Measurements from ENCODE around the gene AIG1. TPM values are rescaled to one million over a fixed set of nuclear protein-coding genes. Genes with fewer than 3 reads are reported as not detected.

AIG1 gene
- total and polyA plus RNA-seq, 7 experiments from 2014 or later = 6.8 to 21.8 (median 10.5) TPM

DNA sequence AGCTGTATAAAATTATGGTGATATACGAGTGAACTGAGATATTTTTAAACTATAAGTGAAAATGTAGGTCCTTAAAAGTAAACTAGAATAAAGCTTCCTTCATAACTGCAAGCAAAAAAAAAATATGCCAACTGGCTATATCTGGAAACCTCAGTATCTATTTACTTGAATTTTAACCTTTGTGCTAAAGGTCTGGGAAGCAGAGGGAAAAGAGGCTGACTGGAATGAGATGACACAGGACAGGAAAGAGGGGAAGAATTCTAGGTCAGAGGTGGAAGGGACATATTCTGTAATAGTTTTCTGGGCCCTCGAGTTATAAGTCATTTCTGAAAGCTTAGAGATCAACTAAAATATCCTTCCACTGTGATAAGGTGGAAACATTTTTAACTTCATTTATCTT lies 46.8 kb downstream of the AIG1 start:
- ATAC-seq = no peak
- no peak overlapping the region for H3K27ac Mint-ChIP-seq

DNA sequence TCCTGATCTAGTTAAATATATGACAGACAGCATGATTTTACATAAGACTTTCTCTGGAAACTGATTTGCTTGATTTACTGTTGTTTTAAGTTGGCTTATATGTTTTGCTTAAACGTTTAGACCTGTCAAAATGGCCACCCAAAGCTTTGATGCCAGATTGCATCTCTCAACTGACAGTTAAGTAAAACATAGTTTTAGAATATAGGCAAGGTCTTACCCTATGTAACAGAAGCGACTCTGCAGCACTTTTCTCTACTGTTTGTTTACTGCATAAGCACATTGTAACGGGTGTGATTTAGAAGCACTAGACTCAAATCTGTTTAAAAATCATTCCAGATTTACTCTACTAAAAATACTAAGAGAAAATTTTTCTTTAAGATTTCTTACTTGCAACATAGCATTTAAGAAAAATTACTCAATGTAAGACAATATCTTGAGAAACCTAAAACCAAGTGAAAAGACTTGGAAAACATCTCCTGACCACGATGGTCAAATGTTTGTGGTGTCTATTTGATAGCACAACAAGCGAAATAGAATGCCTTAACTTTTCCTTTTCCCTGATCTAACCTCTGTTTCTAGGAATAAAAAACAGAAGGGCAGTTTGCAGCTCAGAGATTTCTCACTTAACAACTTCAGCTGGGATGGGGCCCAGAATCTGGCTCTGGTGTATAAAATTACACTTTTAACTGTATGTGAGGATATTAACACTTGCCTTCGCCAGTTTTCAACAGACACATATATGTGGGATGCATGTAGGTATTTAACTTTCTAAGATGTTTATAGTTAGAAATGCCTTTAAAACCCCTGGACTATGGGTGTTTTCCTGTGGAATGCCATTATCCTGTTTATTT lies 47.4 kb downstream of the AIG1 start:
- H3K9me3 Mint-ChIP-seq = peaks cover 0 to 2% (median 0%) of the 10 kb centered on the region in 11 donors
- CTCF ChIA-PET = no interaction called here
- intact Hi-C loops (cut with micrococcal nuclease) = no loop called here
- no peaks in the 10 kb centered on the region for H3K27me3 ChIP-seq (ENCODE audit: control insufficient read depth in 2 of 2, insufficient read depth in 2 of 2, low read length in 2 of 2)
- H3K27ac ChIP-seq (ENCODE audit: low read depth, low read length) = no peak overlapping the region
- no peaks in the 10 kb centered on the region for H3K4me1 ChIP-seq (ENCODE audit: control insufficient read depth in 2 of 2, insufficient read depth in 2 of 2, low read length in 2 of 2)
- POLR2A ChIA-PET = interaction anchor here (0.5 kb wide), 1 partner anchor 16 kb away, joined by 5 read pairs; no protein-coding TSS in a partner anchor
- peaks cover 0 to 8% (median 0%) of the 10 kb centered on the region in 7 donors for H3K4me1 Mint-ChIP-seq
- H3K9me3 ChIP-seq (ENCODE audit: control insufficient read depth in 2 of 3, low read length in 3 of 3) = no peaks in the 10 kb centered on the region
- DNase-seq = no peak
- peaks cover 1 to 27% (median 8%) of the 10 kb centered on the region in 5 donors for H3K36me3 Mint-ChIP-seq
- no peak for ATAC-seq
- no peaks in the 10 kb centered on the region for H3K27me3 Mint-ChIP-seq
- H3K4me3 ChIP-seq (ENCODE audit: low read length) = no peak overlapping the region
- H3K36me3 ChIP-seq (ENCODE audit: control insufficient read depth in 2 of 3, insufficient read depth in 3 of 3, low read length in 3 of 3) = no peaks in the 10 kb centered on the region
- H3K27ac Mint-ChIP-seq = no peak overlapping the region
- no peak overlapping the region for H3K4me3 Mint-ChIP-seq

More for the DNA sequence above, 46.8 kb downstream of the AIG1 start:
- no peaks in the 10 kb centered on the region for H3K9me3 ChIP-seq (ENCODE audit: control insufficient read depth in 2 of 3, low read length in 3 of 3)
- no peak overlapping the region for H3K27ac ChIP-seq (ENCODE audit: low read depth, low read length)
- peaks cover 1 to 27% (median 8%) of the 10 kb centered on the region in 5 donors for H3K36me3 Mint-ChIP-seq
- H3K4me3 Mint-ChIP-seq = no peak overlapping the region
- H3K4me1 Mint-ChIP-seq = peaks cover 0 to 8% (median 0%) of the 10 kb centered on the region in 7 donors
- no peak overlapping the region for H3K4me3 ChIP-seq (ENCODE audit: low read length)
- ChIA-PET POLR2A (no interaction called here), CTCF (no interaction called here)
- no peak for DNase-seq
- no peaks in the 10 kb centered on the region for H3K36me3 ChIP-seq (ENCODE audit: control insufficient read depth in 2 of 3, insufficient read depth in 3 of 3, low read length in 3 of 3)
- H3K4me1 ChIP-seq (ENCODE audit: control insufficient read depth in 2 of 2, insufficient read depth in 2 of 2, low read length in 2 of 2) = no peaks in the 10 kb centered on the region
- intact Hi-C loops (cut with micrococcal nuclease) = no loop called here
- H3K9me3 Mint-ChIP-seq = peaks cover 0 to 2% (median 0%) of the 10 kb centered on the region in 11 donors
- H3K27me3 ChIP-seq (ENCODE audit: control insufficient read depth in 2 of 2, insufficient read depth in 2 of 2, low read length in 2 of 2) = no peaks in the 10 kb centered on the region
- H3K27me3 Mint-ChIP-seq = no peaks in the 10 kb centered on the region

DNA sequence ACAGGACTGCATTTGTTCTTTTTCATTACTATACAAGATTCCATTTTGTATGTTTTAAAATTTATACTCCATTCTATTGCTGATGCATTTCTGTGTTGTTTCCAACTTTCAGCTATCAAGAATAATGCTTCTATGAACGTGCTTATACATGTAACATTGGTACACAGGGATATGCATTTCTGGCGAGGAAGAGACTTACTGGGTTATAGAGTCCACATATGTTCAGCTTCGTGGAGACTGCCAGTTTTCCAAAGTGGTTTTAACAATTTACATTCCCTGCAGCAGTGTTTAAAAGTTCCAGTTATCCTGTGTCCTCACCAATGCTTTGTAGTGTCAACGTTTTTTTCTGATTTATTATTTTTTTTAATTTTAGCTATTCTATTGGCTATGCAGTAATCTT lies 48.5 kb downstream of the AIG1 start:
- Mint-ChIP-seq H3K4me1 (peaks cover 0 to 8% (median 0%) of the 10 kb centered on the region in 7 donors), H3K36me3 (peaks cover 1 to 22% (median 8%) of the 10 kb centered on the region in 5 donors), H3K4me3 (no peak overlapping the region), H3K9me3 (no peaks in the 10 kb centered on the region), H3K27me3 (no peaks in the 10 kb centered on the region), H3K27ac (no peak overlapping the region)
- DNase-seq = no peak
- no peaks in the 10 kb centered on the region for H3K27me3 ChIP-seq (ENCODE audit: control insufficient read depth in 2 of 2, insufficient read depth in 2 of 2, low read length in 2 of 2)
- no peak for ATAC-seq
- no peak overlapping the region for H3K4me3 ChIP-seq (ENCODE audit: low read length)
- intact Hi-C loops (cut with micrococcal nuclease) = no loop called here
- no peak overlapping the region for H3K27ac ChIP-seq (ENCODE audit: low read depth, low read length)
- H3K9me3 ChIP-seq (ENCODE audit: control insufficient read depth in 2 of 3, low read length in 3 of 3) = no peaks in the 10 kb centered on the region
- no peaks in the 10 kb centered on the region for H3K4me1 ChIP-seq (ENCODE audit: control insufficient read depth in 2 of 2, insufficient read depth in 2 of 2, low read length in 2 of 2)
- ChIA-PET CTCF (no interaction called here), POLR2A (interaction anchor here (2.5 kb wide), 1 partner anchor 10 kb away, joined by 9 read pairs; no protein-coding TSS in a partner anchor)
- no peaks in the 10 kb centered on the region for H3K36me3 ChIP-seq (ENCODE audit: control insufficient read depth in 2 of 3, insufficient read depth in 3 of 3, low read length in 3 of 3)

DNA sequence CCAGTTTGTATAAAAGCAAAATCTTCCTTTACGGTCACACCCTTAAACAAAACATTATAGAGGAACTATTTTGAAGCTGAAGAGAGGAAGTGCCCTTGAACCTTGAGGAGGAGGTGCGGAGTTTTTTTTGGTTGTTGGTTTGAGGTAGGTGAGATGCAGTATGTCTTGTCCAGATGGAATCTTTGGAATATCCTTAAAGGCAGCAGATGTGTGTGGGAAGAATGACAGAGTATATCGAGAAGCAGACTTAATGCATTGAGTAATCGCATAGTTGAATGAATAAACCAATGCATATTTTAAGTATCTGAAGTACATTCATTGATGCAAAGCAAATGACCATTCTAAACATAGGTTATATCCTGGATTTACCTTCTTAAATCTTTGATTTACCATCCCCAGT lies 49.9 kb downstream of the AIG1 start:
- ATAC-seq (no peak), DNase-seq (no peak)
- Histone ChIP-seq H3K4me1 (ENCODE audit: control insufficient read depth in 2 of 2, insufficient read depth in 2 of 2, low read length in 2 of 2) (no peaks in the 10 kb centered on the region), H3K4me3 (ENCODE audit: low read length) (no peak overlapping the region), H3K9me3 (ENCODE audit: control insufficient read depth in 2 of 3, low read length in 3 of 3) (no peaks in the 10 kb centered on the region), H3K36me3 (ENCODE audit: control insufficient read depth in 2 of 3, insufficient read depth in 3 of 3, low read length in 3 of 3) (no peaks in the 10 kb centered on the region), H3K27ac (ENCODE audit: low read depth, low read length) (no peak overlapping the region), H3K27me3 (ENCODE audit: control insufficient read depth in 2 of 2, insufficient read depth in 2 of 2, low read length in 2 of 2) (no peaks in the 10 kb centered on the region)
- no peak overlapping the region for H3K4me3 Mint-ChIP-seq
- H3K4me1 Mint-ChIP-seq = peaks cover 0 to 8% (median 0%) of the 10 kb centered on the region in 7 donors
- peaks cover 1 to 22% (median 8%) of the 10 kb centered on the region in 5 donors for H3K36me3 Mint-ChIP-seq
- H3K27me3 Mint-ChIP-seq = no peaks in the 10 kb centered on the region
- ChIA-PET CTCF (no interaction called here), POLR2A (interaction anchor here (2.5 kb wide), 1 partner anchor 11 kb away, joined by 9 read pairs; no protein-coding TSS in a partner anchor)
- no peaks in the 10 kb centered on the region for H3K9me3 Mint-ChIP-seq
- intact Hi-C loops (cut with micrococcal nuclease) = no loop called here
- no peak overlapping the region for H3K27ac Mint-ChIP-seq

DNA sequence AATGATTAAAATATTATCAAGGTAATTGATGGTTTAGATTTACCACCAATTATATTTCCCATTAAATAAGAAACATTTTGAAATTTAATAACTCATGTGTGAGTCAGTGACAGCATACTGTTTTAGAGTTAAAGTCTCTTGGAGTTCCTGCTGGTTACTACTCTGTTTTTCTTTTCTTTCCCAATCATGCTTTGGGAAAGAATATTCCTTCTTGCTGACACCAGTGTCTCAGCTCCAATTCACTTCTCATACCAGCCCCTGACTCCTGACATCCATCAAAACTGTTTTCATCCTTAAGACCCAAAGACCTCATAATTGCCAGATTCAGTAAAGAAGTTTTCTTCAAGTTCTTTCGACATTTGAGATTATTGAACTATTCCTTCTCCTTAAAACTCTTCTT lies 50.3 kb downstream of the AIG1 start:
- Histone ChIP-seq H3K4me1 (ENCODE audit: control insufficient read depth in 2 of 2, insufficient read depth in 2 of 2, low read length in 2 of 2) (no peaks in the 10 kb centered on the region), H3K27me3 (ENCODE audit: control insufficient read depth in 2 of 2, insufficient read depth in 2 of 2, low read length in 2 of 2) (no peaks in the 10 kb centered on the region), H3K36me3 (ENCODE audit: control insufficient read depth in 2 of 3, insufficient read depth in 3 of 3, low read length in 3 of 3) (no peaks in the 10 kb centered on the region), H3K4me3 (ENCODE audit: low read length) (no peak overlapping the region), H3K27ac (ENCODE audit: low read depth, low read length) (no peak overlapping the region), H3K9me3 (ENCODE audit: control insufficient read depth in 2 of 3, low read length in 3 of 3) (no peaks in the 10 kb centered on the region)
- peaks cover 0 to 11% (median 0%) of the 10 kb centered on the region in 7 donors for H3K4me1 Mint-ChIP-seq
- H3K27ac Mint-ChIP-seq = no peak overlapping the region
- no peaks in the 10 kb centered on the region for H3K27me3 Mint-ChIP-seq
- no peak overlapping the region for H3K4me3 Mint-ChIP-seq
- ChIA-PET POLR2A (interaction anchor here (2.5 kb wide), 1 partner anchor 12 kb away, joined by 9 read pairs; no protein-coding TSS in a partner anchor), CTCF (no interaction called here)
- peaks cover 4 to 25% (median 8%) of the 10 kb centered on the region in 5 donors for H3K36me3 Mint-ChIP-seq
- no peak for ATAC-seq
- peaks cover 0 to under 1% (median 0%) of the 10 kb centered on the region in 11 donors for H3K9me3 Mint-ChIP-seq
- intact Hi-C loops (cut with micrococcal nuclease) = no loop called here
- DNase-seq = no peak

DNA sequence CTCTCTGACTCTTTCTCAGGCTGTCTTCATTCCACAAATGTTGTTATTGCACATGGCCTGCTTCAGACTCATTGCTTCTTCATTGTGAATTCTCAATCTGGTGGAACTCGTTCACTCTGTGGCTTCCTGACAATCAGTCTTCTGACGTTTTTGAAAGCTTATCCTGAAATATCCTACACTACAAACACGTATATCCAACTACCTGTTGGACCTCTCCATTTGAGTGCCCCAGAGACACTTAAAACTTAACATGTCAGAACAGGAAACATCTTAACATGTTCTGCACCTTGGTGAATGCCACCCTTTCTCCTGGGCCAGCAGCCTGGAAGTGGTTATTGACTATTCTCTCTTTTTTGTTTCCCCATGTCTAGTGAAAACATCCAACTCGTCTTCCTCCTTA lies 50.8 kb downstream of the AIG1 start:
- no peaks in the 10 kb centered on the region for H3K9me3 ChIP-seq (ENCODE audit: control insufficient read depth in 2 of 3, low read length in 3 of 3)
- H3K36me3 ChIP-seq (ENCODE audit: control insufficient read depth in 2 of 3, insufficient read depth in 3 of 3, low read length in 3 of 3) = no peaks in the 10 kb centered on the region
- Mint-ChIP-seq H3K4me3 (no peak overlapping the region), H3K4me1 (peaks cover 0 to 15% (median 0%) of the 10 kb centered on the region in 7 donors), H3K36me3 (peaks cover 3 to 30% (median 8%) of the 10 kb centered on the region in 5 donors), H3K27ac (no peak overlapping the region), H3K27me3 (no peaks in the 10 kb centered on the region), H3K9me3 (peaks cover 0 to 2% (median 0%) of the 10 kb centered on the region in 11 donors)
- DNase-seq (no peak), ATAC-seq (no peak)
- H3K27ac ChIP-seq (ENCODE audit: low read depth, low read length) = no peak overlapping the region
- ChIA-PET CTCF (no interaction called here), POLR2A (interaction anchor here (2.5 kb wide), 1 partner anchor 12 kb away, joined by 9 read pairs; no protein-coding TSS in a partner anchor)
- H3K27me3 ChIP-seq (ENCODE audit: control insufficient read depth in 2 of 2, insufficient read depth in 2 of 2, low read length in 2 of 2) = no peaks in the 10 kb centered on the region
- intact Hi-C loops (cut with micrococcal nuclease) = no loop called here
- H3K4me1 ChIP-seq (ENCODE audit: control insufficient read depth in 2 of 2, insufficient read depth in 2 of 2, low read length in 2 of 2) = no peaks in the 10 kb centered on the region
- H3K4me3 ChIP-seq (ENCODE audit: low read length) = no peak overlapping the region

Measured in naive thymus-derived CD4-positive, alpha-beta T cell (primary cell).